Hepatocyte (in vitro differentiated cells): ENCODE measurements around the gene DIDO1.

Experiments
- CTCF ChIP-seq: fragments of 200-600 bp; sonication (generic); IDR thresholded peaks from 2 replicates; pipeline ENCODE4 v1.5.1; 2016; ENCODE audit warnings: antibody characterized with exemption, mild to moderate bottlenecking; ENCODE audit not compliant: poor library complexity
- EZH2 ChIP-seq: fragments of 200-600 bp; sonication (generic); IDR thresholded peaks from 2 replicates; pipeline ENCODE4 v1.6.1; 2016; ENCODE audit warnings: antibody characterized with exemption, mild to moderate bottlenecking, borderline replicate concordance
- EZH2phosphoT487 ChIP-seq: fragments of 200-600 bp; sonication (generic); IDR thresholded peaks from one replicate; pipeline ENCODE4 v1.6.1; 2018; ENCODE audit warnings: antibody characterized with exemption, mild to moderate bottlenecking, low read depth, moderate library complexity; ENCODE audit not compliant: unreplicated experiment, severe bottlenecking

- TF ChIP-seq CTCF (no peak), EZH2phosphoT487 (no peak), EZH2 (no peak)
These were observed 46.8 kb upstream of the DIDO1 start for GRCh38 chr20:62972845-62973745.
